Keratinocyte (primary cell): Measurements from ENCODE around the gene FOXR1. TPM values are rescaled to one million over a fixed set of nuclear protein-coding genes. Genes with fewer than 3 reads are reported as not detected.

Experiments
- DNase-seq: peaks from one replicate; pipeline ENCODE4 v3.0.0-alpha.2; 2011; ENCODE audit warnings: low read depth, missing footprints, low spot score
- FAIRE-seq: peaks from 2 replicates; lab custom pipeline; 2011; peaks lifted over from hg19 to GRCh38; lab: Jason Lieb, UNC
- H2AFZ ChIP-seq: 2 replicates; pipeline ENCODE4 v1.6.0; 2012; ENCODE audit warnings: low read length, control low read depth, inconsistent platforms; ENCODE audit not compliant: control insufficient read depth
- H3K27ac ChIP-seq: 2 replicates; pipeline ENCODE4 v1.5.1; 2011; ENCODE audit warnings: low read length; ENCODE audit not compliant: control insufficient read depth, insufficient read depth
- H3K27me3 ChIP-seq: 3 replicates; pipeline ENCODE4 v1.6.0; 2011; ENCODE audit warnings: low read length; ENCODE audit not compliant: control insufficient read depth, insufficient read depth; ENCODE audit errors: extremely low read depth
- H3K36me3 ChIP-seq, 2 experiments: 2 replicates in 1 of 2; 3 replicates in 1 of 2; pipeline ENCODE4 v1.5.1; 2011; ENCODE audit warnings: low read length in 2 of 2, mild to moderate bottlenecking in 1 of 2; ENCODE audit not compliant: control insufficient read depth in 2 of 2, insufficient read depth in 2 of 2; ENCODE audit errors: extremely low read depth in 1 of 2
- H3K4me1 ChIP-seq: 3 replicates; pipeline ENCODE4 v1.5.1; 2011; ENCODE audit warnings: low read length; ENCODE audit not compliant: control insufficient read depth, insufficient read depth; ENCODE audit errors: extremely low read depth
- H3K4me2 ChIP-seq: 3 replicates; pipeline ENCODE4 v1.6.0; 2011; ENCODE audit warnings: low read depth, low read length; ENCODE audit not compliant: control insufficient read depth, insufficient read depth; ENCODE audit errors: extremely low read depth
- H3K4me3 ChIP-seq, 3 experiments: fragments of 200-600 bp in 1 of 3; sonication (generic) in 1 of 3; 2 replicates in 2 of 3; 3 replicates in 1 of 3; pipeline ENCODE4 v1.5.1; 2011 to 2016; ENCODE audit warnings: low read length in 3 of 3, mild to moderate bottlenecking in 3 of 3, control low read depth in 2 of 3, inconsistent platforms in 1 of 3, low read depth in 1 of 3, mixed read lengths in 1 of 3, mixed run types in 1 of 3, moderate library complexity in 1 of 3; ENCODE audit not compliant: control insufficient read depth in 2 of 3, insufficient read depth in 2 of 3; ENCODE audit errors: extremely low read depth in 1 of 3
- H3K79me2 ChIP-seq: 2 replicates; pipeline ENCODE4 v1.6.0; 2012; ENCODE audit warnings: low read length; ENCODE audit not compliant: control insufficient read depth, insufficient read depth
- H3K9ac ChIP-seq: 3 replicates; pipeline ENCODE4 v1.6.0; 2011; ENCODE audit warnings: low read length; ENCODE audit not compliant: control insufficient read depth, insufficient read depth; ENCODE audit errors: extremely low read depth
- H3K9me1 ChIP-seq: 3 replicates; pipeline ENCODE4 v1.6.0; 2011; ENCODE audit warnings: low read length; ENCODE audit not compliant: control insufficient read depth, insufficient read depth; ENCODE audit errors: extremely low read depth
- H3K9me3 ChIP-seq: 2 replicates; pipeline ENCODE4 v1.5.1; 2012; ENCODE audit warnings: low read depth, low read length; ENCODE audit not compliant: control insufficient read depth
- H4K20me1 ChIP-seq: 3 replicates; pipeline ENCODE4 v1.6.0; 2011; ENCODE audit warnings: low read length; ENCODE audit not compliant: control insufficient read depth, insufficient read depth; ENCODE audit errors: extremely low read depth
- EZH2 ChIP-seq: IDR thresholded peaks from one replicate; pipeline ENCODE4 v1.6.1; 2012; ENCODE audit warnings: inconsistent platforms, mild to moderate bottlenecking, low read length, moderate library complexity
- dilution Hi-C: fragments of 300-500 bp; cut with MboI; formaldehyde crosslinking; loops from one replicate; pipeline ENCODE4 v1.7.0; 2020; ENCODE audit warnings: low sequenced_read_pairs; ENCODE audit not compliant: extremely low pct_ligation_motif_present
- polyA plus RNA-seq, 5 experiments: library from polyadenylated mRNA; depleted of rRNA in 3 of 5; stranded (reverse) in 3 of 5; stranded (forward) in 1 of 5; unstranded in 1 of 5; fragments of >200 nt; gene quantifications; 1 replicate in 1 of 5; 2 replicates in 3 of 5; 3 replicates in 1 of 5; pipeline versions ENCODE4 v1.2.1 to v1.2.3, GENCODE V29; 2011 to 2012; ENCODE audit warnings: missing spikeins in 2 of 5, low read depth in 1 of 5, low replicate concordance in 1 of 5
- TF ChIP-seq, protein P1 (sequence below), 3 experiments: IDR thresholded peaks in 1 of 3; conservative IDR thresholded peaks in 1 of 3; optimal IDR thresholded peaks in 1 of 3; 2 replicates in 2 of 3; 3 replicates in 1 of 3; pipeline versions ENCODE3 to v1.5.1; 2011; ENCODE audit warnings: low read length in 3 of 3, mild to moderate bottlenecking in 3 of 3, moderate library complexity in 2 of 3, control low read depth in 1 of 3, inconsistent platforms in 1 of 3; ENCODE audit not compliant: insufficient read depth in 2 of 3; ENCODE audit errors: extremely low read depth in 1 of 3

Gene FOXR1
- polyA plus RNA-seq, 1 donor (not counting 4 experiments of a cell fraction or from before 2014, with no cell fraction given): not detected

DNA sequence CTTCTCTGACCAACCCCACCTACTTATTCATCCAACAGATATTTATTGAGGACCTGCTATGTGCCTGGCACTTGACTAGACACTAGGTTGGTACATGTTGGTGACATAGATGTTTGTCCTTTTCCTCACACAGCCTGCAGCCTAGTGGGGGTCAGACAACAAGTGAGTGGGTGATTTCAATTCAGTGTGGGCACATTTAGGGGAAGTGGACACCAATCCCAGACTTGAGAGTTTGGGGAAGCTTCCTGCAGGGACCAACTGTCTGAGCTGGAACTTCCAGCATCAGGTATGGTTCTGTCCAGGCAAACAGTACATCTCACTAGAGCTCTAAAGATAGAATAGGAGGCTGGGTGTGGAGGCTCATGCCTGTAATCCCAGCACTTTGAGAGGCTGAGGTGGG is 40.0 kb upstream of the FOXR1 start:
- dilution Hi-C loops: no loop called here
- Histone ChIP-seq H3K9ac (no peak overlapping the region), H3K4me2 (no peak overlapping the region), H3K9me1 (no peaks in the 10 kb centered on the region), H3K27ac (no peak overlapping the region), H3K27me3 (no peaks in the 10 kb centered on the region), H3K9me3 (no peaks in the 10 kb centered on the region), H3K4me3 (no peak overlapping the region), H2AFZ (no peak overlapping the region), H4K20me1 (no peaks in the 10 kb centered on the region), H3K79me2 (no peaks in the 10 kb centered on the region), H3K36me3 (no peaks in the 10 kb centered on the region), H3K4me1 (peaks cover 23% of the 10 kb centered on the region)
- DNase-seq: no peak
- TF ChIP-seq, protein P1, sequence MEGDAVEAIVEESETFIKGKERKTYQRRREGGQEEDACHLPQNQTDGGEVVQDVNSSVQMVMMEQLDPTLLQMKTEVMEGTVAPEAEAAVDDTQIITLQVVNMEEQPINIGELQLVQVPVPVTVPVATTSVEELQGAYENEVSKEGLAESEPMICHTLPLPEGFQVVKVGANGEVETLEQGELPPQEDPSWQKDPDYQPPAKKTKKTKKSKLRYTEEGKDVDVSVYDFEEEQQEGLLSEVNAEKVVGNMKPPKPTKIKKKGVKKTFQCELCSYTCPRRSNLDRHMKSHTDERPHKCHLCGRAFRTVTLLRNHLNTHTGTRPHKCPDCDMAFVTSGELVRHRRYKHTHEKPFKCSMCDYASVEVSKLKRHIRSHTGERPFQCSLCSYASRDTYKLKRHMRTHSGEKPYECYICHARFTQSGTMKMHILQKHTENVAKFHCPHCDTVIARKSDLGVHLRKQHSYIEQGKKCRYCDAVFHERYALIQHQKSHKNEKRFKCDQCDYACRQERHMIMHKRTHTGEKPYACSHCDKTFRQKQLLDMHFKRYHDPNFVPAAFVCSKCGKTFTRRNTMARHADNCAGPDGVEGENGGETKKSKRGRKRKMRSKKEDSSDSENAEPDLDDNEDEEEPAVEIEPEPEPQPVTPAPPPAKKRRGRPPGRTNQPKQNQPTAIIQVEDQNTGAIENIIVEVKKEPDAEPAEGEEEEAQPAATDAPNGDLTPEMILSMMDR (optimal IDR thresholded peaks at IDR 0.05 in 1 of 3, IDR thresholded peaks at IDR 0.05 in 1 of 3, conservative IDR thresholded peaks at IDR 0.05 in 1 of 3; ENCODE audit: extremely low read depth in 1 of 3, insufficient read depth in 2 of 3, low read length in 3 of 3): no peak
- no peak for TF ChIP-seq EZH2
- FAIRE-seq: no peak

GRCh38 chr11:118933486-118933885 is 38.1 kb upstream of the FOXR1 start:
- dilution Hi-C loops: no loop called here
- FAIRE-seq (no peak), DNase-seq (no peak)
- Histone ChIP-seq H2AFZ (no peak overlapping the region), H3K27me3 (no peaks in the 10 kb centered on the region), H3K9me1 (no peaks in the 10 kb centered on the region), H3K27ac (no peak overlapping the region), H3K9ac (no peak overlapping the region), H4K20me1 (no peaks in the 10 kb centered on the region), H3K79me2 (no peaks in the 10 kb centered on the region), H3K4me1 (peaks cover 18% of the 10 kb centered on the region), H3K9me3 (no peaks in the 10 kb centered on the region), H3K4me3 (no peak overlapping the region), H3K36me3 (no peaks in the 10 kb centered on the region), H3K4me2 (no peak overlapping the region)
- TF ChIP-seq, protein P1 (optimal IDR thresholded peaks at IDR 0.05 in 1 of 3, IDR thresholded peaks at IDR 0.05 in 1 of 3, conservative IDR thresholded peaks at IDR 0.05 in 1 of 3; ENCODE audit: extremely low read depth in 1 of 3, insufficient read depth in 2 of 3, low read length in 3 of 3): no peak
